B cell (primary cell): ENCODE measurements around the gene IL19. TPM values are rescaled to one million over a fixed set of nuclear protein-coding genes. Genes with fewer than 3 reads are reported as not detected.

ENCODE experiments used
- ATAC-seq: fragments of 200-7000 bp; cut with Tn5 transposase; one replicate; pipeline ENCODE4 v1.10.0; 2021; ENCODE audit warnings: low read depth, mild to moderate bottlenecking, moderate number of reproducible peaks, moderate library complexity
- CTCF ChIA-PET: fragments of 350-600 bp; sonication (Branson Sonifier 250); formaldehyde crosslinking; loops from one replicate; lab custom pipeline; 2021; ENCODE audit warnings: antibody characterized with exemption, inconsistent platforms; lab: Charles Lee
- POLR2A ChIA-PET: fragments of 350-600 bp; sonication (Branson Sonifier 250); formaldehyde crosslinking; loops from one replicate; lab custom pipeline; 2021; ENCODE audit warnings: antibody characterized with exemption; lab: Charles Lee
- DNase-seq: peaks from one replicate; pipeline ENCODE4 v3.0.0; 2013
- H2AFZ ChIP-seq: 2 replicates; pipeline ENCODE4 v1.6.1; 2012; ENCODE audit warnings: mild to moderate bottlenecking, low read depth, low read length; ENCODE audit not compliant: insufficient read depth, poor library complexity, severe bottlenecking
- H3K27ac ChIP-seq, 2 donors: 1 replicate in 1 of 2; 2 replicates in 1 of 2; pipeline ENCODE4 v1.5.1; 2012 to 2013; ENCODE audit warnings: low read length in 2 of 2, mild to moderate bottlenecking in 2 of 2, moderate library complexity in 1 of 2
- H3K27me3 ChIP-seq, 4 experiments: fragments of 200-600 bp in 1 of 4; sonication (generic) in 1 of 4; replicated peaks in 1 of 4; 1 replicate in 2 of 4; 2 replicates in 2 of 4; pipeline versions ENCODE4 v1.6.1 to v1.7.0; 2013 to 2016; ENCODE audit warnings: low read length in 3 of 4, mild to moderate bottlenecking in 2 of 4, mixed read lengths in 1 of 4, moderate library complexity in 1 of 4; ENCODE audit not compliant: insufficient read depth in 4 of 4, control insufficient read depth in 3 of 4; ENCODE audit errors: control extremely low read depth in 1 of 4
- H3K36me3 ChIP-seq, 2 experiments: replicated peaks in 1 of 2; 1 replicate in 1 of 2; 2 replicates in 1 of 2; pipeline versions ENCODE4 v1.6.1 to v1.7.1; 2013; ENCODE audit warnings: low read length in 1 of 2; ENCODE audit not compliant: insufficient read depth in 2 of 2, control insufficient read depth in 1 of 2; ENCODE audit errors: control extremely low read depth in 1 of 2, extremely low read depth in 1 of 2
- H3K4me1 ChIP-seq, 2 donors: fragments of 200-600 bp in 1 of 2; sonication (generic) in 1 of 2; 1 replicate in 1 of 2; 2 replicates in 1 of 2; pipeline versions ENCODE4 v1.5.1 to v1.6.1; 2013 to 2017; ENCODE audit warnings: low read length in 2 of 2; ENCODE audit not compliant: control insufficient read depth in 2 of 2, insufficient read depth in 2 of 2
- H3K4me2 ChIP-seq: replicated peaks from 2 replicates; pipeline ENCODE3; 2012; ENCODE audit warnings: mild to moderate bottlenecking, low read depth, low read length; ENCODE audit not compliant: poor library complexity, severe bottlenecking
- H3K4me3 ChIP-seq, 5 experiments: fragments of 200-600 bp in 1 of 5; sonication (generic) in 1 of 5; 1 replicate in 3 of 5; 2 replicates in 2 of 5; pipeline versions ENCODE4 v1.5.1 to v1.7.0; 2011 to 2016; ENCODE audit warnings: low read length in 4 of 5, mild to moderate bottlenecking in 4 of 5, low read depth in 2 of 5, control low read depth in 1 of 5, moderate library complexity in 1 of 5; ENCODE audit not compliant: insufficient read depth in 1 of 5; ENCODE audit errors: control extremely low read depth in 1 of 5, extremely low read depth in 1 of 5
- H3K79me2 ChIP-seq: fragments of 200-600 bp; sonication (generic); one replicate; pipeline ENCODE4 v1.6.0; 2016; ENCODE audit warnings: low read length; ENCODE audit not compliant: control insufficient read depth, insufficient read depth
- H3K9ac ChIP-seq: fragments of 200-600 bp; sonication (generic); 2 replicates; pipeline ENCODE4 v1.6.1; 2017; ENCODE audit warnings: mild to moderate bottlenecking, low read length, moderate library complexity
- H3K9me3 ChIP-seq, 3 donors: one replicate each; pipeline versions ENCODE4 v1.6.1 to v1.7.1; 2013; ENCODE audit warnings: low read length in 2 of 3; ENCODE audit not compliant: control insufficient read depth in 2 of 3, insufficient read depth in 1 of 3; ENCODE audit errors: control extremely low read depth in 1 of 3
- H4K20me1 ChIP-seq: 2 replicates; pipeline ENCODE4 v1.6.0; 2012; ENCODE audit warnings: mild to moderate bottlenecking, low read length; ENCODE audit not compliant: insufficient read depth, control insufficient read depth, poor library complexity, severe bottlenecking
- H3K27ac Mint-ChIP-seq: one replicate; pipeline ENCODE4 v1.8.0; 2021; ENCODE audit warnings: mixed read lengths
- H3K27me3 Mint-ChIP-seq: one replicate; pipeline ENCODE4 v1.8.0; 2021; ENCODE audit warnings: mixed read lengths
- H3K4me1 Mint-ChIP-seq: one replicate; pipeline ENCODE4 v1.8.0; 2021; ENCODE audit warnings: mixed read lengths
- H3K4me3 Mint-ChIP-seq: one replicate; pipeline ENCODE4 v1.8.0; 2021; ENCODE audit warnings: mixed read lengths
- H3K9me3 Mint-ChIP-seq: one replicate; pipeline ENCODE4 v1.8.0; 2022; ENCODE audit warnings: mixed read lengths; ENCODE audit not compliant: insufficient read depth
- EZH2 ChIP-seq: IDR thresholded peaks from 2 replicates; pipeline ENCODE4 v1.6.1; 2012; ENCODE audit warnings: borderline replicate concordance, low read depth, mild to moderate bottlenecking, moderate library complexity, low read length; ENCODE audit not compliant: insufficient read depth, poor library complexity, severe bottlenecking
- WGBS: methylation state at CpG from one replicate; pipeline ENCODE4 v1.1.5; 2013; ENCODE audit warnings: missing lambda C conversion rate; ENCODE audit not compliant: insufficient coverage; 5-methylcytosine and 5-hydroxymethylcytosine counted together
- intact Hi-C: fragments of 100-400 bp; cut with micrococcal nuclease; formaldehyde crosslinking; loops from one replicate; pipeline ENCODE4 v1.10.0; 2022
- polyA plus RNA-seq: library from polyadenylated mRNA; depleted of rRNA; stranded (reverse); fragments of >200 nt; gene quantifications from 2 replicates; pipeline ENCODE4 v1.2.3, GENCODE V29; 2012
- total RNA-seq, 2 donors: library from RNA; stranded (reverse); fragments of 120-200 nt in 1 of 2; gene quantifications; 1 replicate in 1 of 2; 2 replicates in 1 of 2; pipeline versions ENCODE4 v1.2.3 to v1.2.4, GENCODE V29; 2013 to 2022
- TF ChIP-seq, protein P1 (sequence below): fragments of 200-600 bp; IDR thresholded peaks from one replicate; pipeline ENCODE4 v1.8.0; 2022; ENCODE audit warnings: antibody characterized with exemption, mild to moderate bottlenecking

IL19 gene
- total and polyA plus RNA-seq, 2 donors (not counting 1 experiment from before 2014, with no cell fraction given), result 0.27 TPM; not detected in 1

DNA sequence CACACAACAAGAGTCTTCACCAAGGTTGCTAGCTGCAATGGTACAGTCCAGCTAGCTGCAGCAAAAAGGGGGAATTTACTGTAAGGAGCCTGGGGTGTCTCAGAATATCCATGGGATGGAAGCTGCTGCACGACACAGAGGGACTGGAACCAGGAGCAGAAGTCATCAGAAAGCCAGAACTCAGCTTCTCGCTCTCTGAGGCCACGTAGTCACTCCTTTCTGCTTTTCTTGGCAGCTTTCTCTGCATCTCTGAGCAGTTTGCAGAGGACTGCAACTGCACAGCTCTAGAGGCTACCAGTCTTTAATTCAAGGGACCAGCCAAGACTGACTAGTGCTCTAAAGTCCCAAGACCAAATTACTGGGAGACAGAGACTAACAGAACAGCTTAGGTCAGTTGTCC, 28.7 kb downstream of the IL19 start:
- Histone ChIP-seq H3K27ac (no peak overlapping the region), H3K4me3 (no peak overlapping the region), H3K9ac (no peak overlapping the region), H3K36me3 (no peaks in the 10 kb centered on the region), H3K4me1 (peaks cover 15 to 36% of the 10 kb centered on the region in 2 donors), H3K79me2 (no peaks in the 10 kb centered on the region), H4K20me1 (no peaks in the 10 kb centered on the region), H3K27me3 (no peaks in the 10 kb centered on the region), H3K9me3 (no peaks in the 10 kb centered on the region), H3K4me2 (no peak overlapping the region), H2AFZ (no peak overlapping the region)
- Mint-ChIP-seq H3K27me3 (no peaks in the 10 kb centered on the region), H3K4me1 (peaks cover 63% of the 10 kb centered on the region), H3K9me3 (no peaks in the 10 kb centered on the region), H3K4me3 (no peak overlapping the region), H3K27ac (peak overlapping the region; percentile 12)
- ChIA-PET CTCF (interaction anchor here (1.0 to 9.4 kb wide), 16 partner anchors 10 to 183 kb away, joined by 3 to 39 read pairs (median 8); partner anchors contain the start of genes IL10 and IL19), POLR2A (interaction anchor here (0.8 kb wide), 1 partner anchor 25 kb away, joined by 3 read pairs; no protein-coding TSS in a partner anchor)
- DNase-seq, result no peak
- 98% methylated on average over 3 of the region's 3 CpGs for WGBS
- no peak for ATAC-seq
- intact Hi-C loops, result no loop called here
- TF ChIP-seq, protein P1, sequence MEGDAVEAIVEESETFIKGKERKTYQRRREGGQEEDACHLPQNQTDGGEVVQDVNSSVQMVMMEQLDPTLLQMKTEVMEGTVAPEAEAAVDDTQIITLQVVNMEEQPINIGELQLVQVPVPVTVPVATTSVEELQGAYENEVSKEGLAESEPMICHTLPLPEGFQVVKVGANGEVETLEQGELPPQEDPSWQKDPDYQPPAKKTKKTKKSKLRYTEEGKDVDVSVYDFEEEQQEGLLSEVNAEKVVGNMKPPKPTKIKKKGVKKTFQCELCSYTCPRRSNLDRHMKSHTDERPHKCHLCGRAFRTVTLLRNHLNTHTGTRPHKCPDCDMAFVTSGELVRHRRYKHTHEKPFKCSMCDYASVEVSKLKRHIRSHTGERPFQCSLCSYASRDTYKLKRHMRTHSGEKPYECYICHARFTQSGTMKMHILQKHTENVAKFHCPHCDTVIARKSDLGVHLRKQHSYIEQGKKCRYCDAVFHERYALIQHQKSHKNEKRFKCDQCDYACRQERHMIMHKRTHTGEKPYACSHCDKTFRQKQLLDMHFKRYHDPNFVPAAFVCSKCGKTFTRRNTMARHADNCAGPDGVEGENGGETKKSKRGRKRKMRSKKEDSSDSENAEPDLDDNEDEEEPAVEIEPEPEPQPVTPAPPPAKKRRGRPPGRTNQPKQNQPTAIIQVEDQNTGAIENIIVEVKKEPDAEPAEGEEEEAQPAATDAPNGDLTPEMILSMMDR, result no peak
- no peak for TF ChIP-seq EZH2

DNA sequence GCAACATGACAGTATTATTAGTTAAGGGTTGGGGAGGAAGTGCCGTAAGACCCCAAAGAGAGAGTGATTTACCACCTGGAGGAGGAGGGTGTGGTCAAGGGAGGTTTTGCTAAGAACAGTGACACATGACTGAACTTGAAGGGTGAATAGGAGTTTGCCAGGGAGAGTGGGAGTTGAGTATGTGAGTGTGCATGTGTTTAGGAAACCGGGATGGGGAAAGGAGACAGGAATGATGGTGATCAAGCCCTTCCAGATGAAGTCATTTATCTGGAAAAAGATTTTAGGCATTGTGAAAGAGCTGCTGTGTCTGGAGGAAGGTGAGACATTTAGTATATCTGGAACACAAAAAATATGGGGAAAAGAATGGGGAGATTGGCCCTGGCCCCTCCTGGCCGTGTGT, 29.8 kb downstream of the IL19 start:
- no peak overlapping the region for H3K27ac ChIP-seq
- no peak for TF ChIP-seq EZH2
- H3K27me3 Mint-ChIP-seq, result no peaks in the 10 kb centered on the region
- H3K9me3 Mint-ChIP-seq, result no peaks in the 10 kb centered on the region
- no peak overlapping the region for H3K4me3 Mint-ChIP-seq
- H3K9me3 ChIP-seq, result no peaks in the 10 kb centered on the region
- ChIA-PET POLR2A (no interaction called here), CTCF (interaction anchor here (2.7 to 9.4 kb wide), 7 partner anchors 9 to 182 kb away, joined by 8 to 39 read pairs (median 18); no protein-coding TSS in a partner anchor)
- H3K27ac Mint-ChIP-seq, result no peak overlapping the region
- DNase-seq (no peak), ATAC-seq (no peak)
- H3K36me3 ChIP-seq, result no peaks in the 10 kb centered on the region
- H3K4me2 ChIP-seq, result no peak overlapping the region
- no peaks in the 10 kb centered on the region for H3K27me3 ChIP-seq
- no peak overlapping the region for H3K4me3 ChIP-seq
- no peak overlapping the region for H2AFZ ChIP-seq
- H3K4me1 ChIP-seq, result peaks cover 4 to 26% of the 10 kb centered on the region in 2 donors
- peaks cover 53% of the 10 kb centered on the region for H3K4me1 Mint-ChIP-seq
- no peaks in the 10 kb centered on the region for H4K20me1 ChIP-seq
- intact Hi-C loops, result loop anchor here (10.0 kb wide), 2 partner anchors 166 to 326 kb away; partner anchors contain the start of genes DYRK3 and IKBKE
- 77% methylated on average over 3 of the region's 3 CpGs for WGBS
- H3K79me2 ChIP-seq, result no peaks in the 10 kb centered on the region
- no peak overlapping the region for H3K9ac ChIP-seq
